ENCODE measurements around the gene COL6A2.

DNA sequence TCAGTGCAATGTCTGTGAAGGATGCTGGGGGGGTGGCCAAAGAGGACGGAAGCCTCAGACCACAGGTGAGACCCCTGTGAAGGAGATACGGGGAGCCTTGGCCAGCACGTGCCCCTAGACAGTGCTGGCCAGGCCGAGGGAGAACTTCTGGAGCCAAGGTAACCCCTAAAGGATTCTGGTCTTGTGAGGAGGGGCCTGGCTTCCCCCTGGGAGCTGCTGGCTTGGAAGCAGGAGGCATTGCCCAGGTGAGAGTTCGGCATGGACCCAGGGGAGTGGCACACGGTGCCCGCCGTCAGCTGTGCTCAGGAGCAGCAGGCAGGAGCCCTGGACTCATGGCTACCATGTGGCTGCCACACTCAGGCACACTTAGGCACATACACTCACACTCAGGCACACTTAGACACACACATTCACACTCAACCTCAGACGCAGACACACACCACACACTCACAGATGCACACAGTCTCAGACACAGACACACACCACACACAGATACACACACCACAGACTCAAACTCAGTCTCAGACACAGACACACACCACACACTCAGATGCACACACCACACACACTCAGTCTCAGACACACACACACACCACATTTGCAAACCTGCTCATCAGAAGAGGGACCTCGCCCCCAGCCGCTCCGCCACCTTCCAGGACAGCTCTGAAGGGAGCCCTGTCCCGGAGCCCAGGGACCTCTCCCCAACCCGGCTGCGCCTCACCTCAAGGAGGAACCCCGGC is 1.1 kb upstream of the COL6A2 start:
- no peak for TF ChIP-seq CREB1 (IDR thresholded peaks at IDR 0.05; ENCODE audit: low read depth)
- no peak for TF ChIP-seq EP300 (IDR thresholded peaks at IDR 0.05; ENCODE audit: borderline replicate concordance)
- TF ChIP-seq, protein P1, sequence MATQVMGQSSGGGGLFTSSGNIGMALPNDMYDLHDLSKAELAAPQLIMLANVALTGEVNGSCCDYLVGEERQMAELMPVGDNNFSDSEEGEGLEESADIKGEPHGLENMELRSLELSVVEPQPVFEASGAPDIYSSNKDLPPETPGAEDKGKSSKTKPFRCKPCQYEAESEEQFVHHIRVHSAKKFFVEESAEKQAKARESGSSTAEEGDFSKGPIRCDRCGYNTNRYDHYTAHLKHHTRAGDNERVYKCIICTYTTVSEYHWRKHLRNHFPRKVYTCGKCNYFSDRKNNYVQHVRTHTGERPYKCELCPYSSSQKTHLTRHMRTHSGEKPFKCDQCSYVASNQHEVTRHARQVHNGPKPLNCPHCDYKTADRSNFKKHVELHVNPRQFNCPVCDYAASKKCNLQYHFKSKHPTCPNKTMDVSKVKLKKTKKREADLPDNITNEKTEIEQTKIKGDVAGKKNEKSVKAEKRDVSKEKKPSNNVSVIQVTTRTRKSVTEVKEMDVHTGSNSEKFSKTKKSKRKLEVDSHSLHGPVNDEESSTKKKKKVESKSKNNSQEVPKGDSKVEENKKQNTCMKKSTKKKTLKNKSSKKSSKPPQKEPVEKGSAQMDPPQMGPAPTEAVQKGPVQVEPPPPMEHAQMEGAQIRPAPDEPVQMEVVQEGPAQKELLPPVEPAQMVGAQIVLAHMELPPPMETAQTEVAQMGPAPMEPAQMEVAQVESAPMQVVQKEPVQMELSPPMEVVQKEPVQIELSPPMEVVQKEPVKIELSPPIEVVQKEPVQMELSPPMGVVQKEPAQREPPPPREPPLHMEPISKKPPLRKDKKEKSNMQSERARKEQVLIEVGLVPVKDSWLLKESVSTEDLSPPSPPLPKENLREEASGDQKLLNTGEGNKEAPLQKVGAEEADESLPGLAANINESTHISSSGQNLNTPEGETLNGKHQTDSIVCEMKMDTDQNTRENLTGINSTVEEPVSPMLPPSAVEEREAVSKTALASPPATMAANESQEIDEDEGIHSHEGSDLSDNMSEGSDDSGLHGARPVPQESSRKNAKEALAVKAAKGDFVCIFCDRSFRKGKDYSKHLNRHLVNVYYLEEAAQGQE (IDR thresholded peaks at IDR 0.05; ENCODE audit: low read depth): no peak
- TF ChIP-seq, protein P2, sequence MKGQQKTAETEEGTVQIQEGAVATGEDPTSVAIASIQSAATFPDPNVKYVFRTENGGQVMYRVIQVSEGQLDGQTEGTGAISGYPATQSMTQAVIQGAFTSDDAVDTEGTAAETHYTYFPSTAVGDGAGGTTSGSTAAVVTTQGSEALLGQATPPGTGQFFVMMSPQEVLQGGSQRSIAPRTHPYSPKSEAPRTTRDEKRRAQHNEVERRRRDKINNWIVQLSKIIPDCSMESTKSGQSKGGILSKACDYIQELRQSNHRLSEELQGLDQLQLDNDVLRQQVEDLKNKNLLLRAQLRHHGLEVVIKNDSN (IDR thresholded peaks at IDR 0.05): no peak
- TF ChIP-seq, protein P3, sequence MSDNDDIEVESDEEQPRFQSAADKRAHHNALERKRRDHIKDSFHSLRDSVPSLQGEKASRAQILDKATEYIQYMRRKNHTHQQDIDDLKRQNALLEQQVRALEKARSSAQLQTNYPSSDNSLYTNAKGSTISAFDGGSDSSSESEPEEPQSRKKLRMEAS (IDR thresholded peaks at IDR 0.05): no peak
- TF ChIP-seq ZBTB7A (IDR thresholded peaks at IDR 0.05; ENCODE audit: low read depth): no peak
- TF ChIP-seq FOXM1 (IDR thresholded peaks at IDR 0.05; ENCODE audit: borderline replicate concordance, low read depth): no peak
- TF ChIP-seq RAD21 (IDR thresholded peaks at IDR 0.05; ENCODE audit: low read depth): no peak

Data from Ishikawa (cell line).